Fibroblast of the aortic adventitia (primary cell): ENCODE measurements around the gene PREX1. TPM values are rescaled to one million over a fixed set of nuclear protein-coding genes. Genes with fewer than 3 reads are reported as not detected.

Experiments used
- DNase-seq: peaks from one replicate; pipeline ENCODE4 v3.0.0-alpha.2; 2010; ENCODE audit warnings: low read depth
- H3K4me3 ChIP-seq: 2 replicates; pipeline ENCODE4 v1.5.1; 2011; ENCODE audit warnings: low read depth, mild to moderate bottlenecking, control low read depth, low read length, moderate library complexity
- total RNA-seq: library from RNA; depleted of rRNA; stranded (reverse); fragments of >200 nt; gene quantifications from 2 replicates; pipeline ENCODE4 v1.2.3, GENCODE V29; 2012; ENCODE audit warnings: low replicate concordance
- TF ChIP-seq, protein P1 (sequence below): IDR thresholded peaks from 2 replicates; pipeline ENCODE4 v1.5.1; 2011; ENCODE audit warnings: mild to moderate bottlenecking, low read length, control low read depth, inconsistent platforms; ENCODE audit not compliant: insufficient read depth

Gene PREX1
- total RNA-seq, 1 donor: 13.0 TPM

DNA sequence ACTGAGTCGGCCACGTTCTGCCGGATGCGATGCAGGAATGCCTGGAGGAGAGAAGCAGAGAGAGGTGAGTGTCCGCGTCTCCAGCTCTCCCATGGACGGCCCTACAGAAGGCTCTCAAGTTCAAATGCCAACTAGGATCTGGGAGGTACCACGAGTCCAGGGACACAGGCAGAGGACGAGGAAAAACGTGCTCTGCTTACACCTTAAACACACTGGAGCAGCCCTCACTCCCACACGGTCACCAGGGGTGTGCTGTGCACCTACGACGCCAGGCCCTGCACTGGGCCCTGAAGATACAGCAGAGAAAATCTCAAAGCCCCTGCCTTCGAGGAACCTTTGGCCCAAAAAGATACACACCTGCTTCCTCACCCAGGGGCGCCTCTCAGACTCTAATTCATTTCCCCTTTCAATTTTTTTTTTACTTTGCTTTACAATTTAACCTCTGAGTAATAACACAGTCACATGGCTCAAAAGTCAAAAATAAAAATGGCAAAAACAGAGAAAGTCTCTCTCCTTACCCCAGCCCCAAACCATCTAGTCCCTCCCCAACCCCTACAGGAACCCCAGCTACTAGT lies 79.9 kb downstream of the PREX1 start:
- TF ChIP-seq, protein P1, sequence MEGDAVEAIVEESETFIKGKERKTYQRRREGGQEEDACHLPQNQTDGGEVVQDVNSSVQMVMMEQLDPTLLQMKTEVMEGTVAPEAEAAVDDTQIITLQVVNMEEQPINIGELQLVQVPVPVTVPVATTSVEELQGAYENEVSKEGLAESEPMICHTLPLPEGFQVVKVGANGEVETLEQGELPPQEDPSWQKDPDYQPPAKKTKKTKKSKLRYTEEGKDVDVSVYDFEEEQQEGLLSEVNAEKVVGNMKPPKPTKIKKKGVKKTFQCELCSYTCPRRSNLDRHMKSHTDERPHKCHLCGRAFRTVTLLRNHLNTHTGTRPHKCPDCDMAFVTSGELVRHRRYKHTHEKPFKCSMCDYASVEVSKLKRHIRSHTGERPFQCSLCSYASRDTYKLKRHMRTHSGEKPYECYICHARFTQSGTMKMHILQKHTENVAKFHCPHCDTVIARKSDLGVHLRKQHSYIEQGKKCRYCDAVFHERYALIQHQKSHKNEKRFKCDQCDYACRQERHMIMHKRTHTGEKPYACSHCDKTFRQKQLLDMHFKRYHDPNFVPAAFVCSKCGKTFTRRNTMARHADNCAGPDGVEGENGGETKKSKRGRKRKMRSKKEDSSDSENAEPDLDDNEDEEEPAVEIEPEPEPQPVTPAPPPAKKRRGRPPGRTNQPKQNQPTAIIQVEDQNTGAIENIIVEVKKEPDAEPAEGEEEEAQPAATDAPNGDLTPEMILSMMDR: no peak
- no peak for DNase-seq
- no peak overlapping the region for H3K4me3 ChIP-seq

DNA sequence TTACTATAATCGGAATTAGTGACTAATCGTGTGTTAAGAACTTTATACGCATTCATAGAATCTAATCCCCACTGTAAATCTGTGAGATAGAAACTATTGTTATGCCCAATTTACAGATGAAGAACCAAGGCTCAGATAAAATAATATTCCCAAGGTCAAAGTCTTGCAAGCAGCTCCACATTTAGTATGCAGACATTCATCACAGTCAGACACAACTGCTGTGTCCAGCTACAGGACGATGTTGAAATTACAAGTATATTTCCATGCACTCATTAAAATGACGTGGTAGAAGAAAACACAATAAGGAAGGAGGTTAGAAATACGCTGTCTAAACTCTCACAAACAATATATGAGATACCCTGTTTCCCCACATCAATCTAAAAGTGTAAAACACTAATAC lies 82.5 kb downstream of the PREX1 start:
- DNase-seq: no peak
- TF ChIP-seq, protein P1: peak; percentile 5
- no peak overlapping the region for H3K4me3 ChIP-seq

DNA sequence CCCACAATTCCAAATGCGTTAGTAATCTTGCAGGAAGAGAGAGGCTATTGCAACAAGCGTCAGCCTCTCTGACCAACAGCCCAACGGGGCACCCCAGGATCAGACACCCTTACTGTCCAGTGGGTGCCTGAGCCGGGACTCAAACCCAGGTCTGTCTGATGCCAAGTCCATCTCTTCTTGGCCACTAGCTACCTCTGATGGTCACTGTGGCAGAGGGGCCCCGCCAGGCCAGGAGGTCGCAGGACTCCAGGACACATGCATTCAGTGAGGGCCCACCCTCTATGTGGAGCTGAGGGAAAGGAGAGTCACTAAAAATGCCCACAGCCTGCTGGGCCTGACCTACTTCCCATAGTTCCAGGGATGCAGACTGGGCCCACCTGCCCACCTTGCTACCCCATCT lies 83.3 kb downstream of the PREX1 start:
- H3K4me3 ChIP-seq: no peak overlapping the region
- TF ChIP-seq, protein P1: no peak
- no peak for DNase-seq

DNA sequence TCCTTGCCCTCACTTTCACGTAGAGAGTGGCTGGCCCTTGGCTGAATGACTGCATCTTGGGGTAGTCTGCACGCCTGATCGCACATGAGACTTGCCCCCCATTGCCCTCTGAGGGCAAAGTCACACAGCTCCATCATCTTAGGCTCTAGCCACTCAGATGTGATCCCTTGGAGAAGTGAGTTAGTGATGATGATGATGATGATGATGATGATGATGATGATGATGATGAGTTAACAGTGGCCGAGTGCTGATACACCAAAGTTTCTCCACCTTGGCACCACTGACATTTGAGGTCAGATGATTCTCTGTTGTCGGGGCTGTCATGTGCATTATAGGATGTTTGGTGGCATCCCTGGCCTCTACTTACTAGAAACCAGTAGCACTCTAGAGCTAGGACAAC lies 84.0 kb downstream of the PREX1 start:
- no peak overlapping the region for H3K4me3 ChIP-seq
- DNase-seq: no peak
- TF ChIP-seq, protein P1: no peak

DNA sequence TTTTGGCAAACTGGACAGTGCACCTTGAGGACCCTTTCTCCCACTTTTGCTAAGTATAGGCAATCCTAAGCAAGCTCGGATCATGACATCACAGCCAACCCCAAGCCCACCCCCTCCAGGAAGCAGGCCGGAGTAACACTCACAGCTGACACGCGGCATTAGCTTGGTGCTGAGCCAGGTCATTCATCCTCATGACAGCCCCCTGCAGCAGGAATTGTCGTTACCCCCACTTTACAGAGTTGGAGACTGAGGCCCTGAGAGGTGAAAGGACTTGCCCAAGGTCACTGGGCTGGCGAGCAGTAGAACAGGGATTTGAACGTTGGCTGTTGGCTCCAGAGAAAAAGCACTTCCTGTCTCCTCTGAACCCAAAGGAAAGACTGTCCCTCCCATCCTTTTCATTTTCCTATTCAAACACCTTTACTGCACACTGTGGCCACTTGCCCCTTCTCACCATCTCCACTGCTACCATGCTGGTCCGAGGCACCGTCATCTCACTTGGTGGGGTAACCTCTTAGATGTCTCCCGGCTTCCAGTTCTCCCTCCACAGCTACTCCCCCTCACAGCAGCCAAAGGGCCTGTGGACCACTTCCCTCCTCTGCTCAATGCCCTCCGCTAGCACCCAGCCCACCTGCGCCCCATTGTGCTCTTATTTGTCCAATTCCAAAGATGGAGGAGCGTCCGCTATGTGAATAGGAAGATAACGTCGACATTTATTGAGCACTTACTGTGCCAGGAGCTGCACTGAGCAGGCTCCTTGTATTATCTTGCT lies 84.7 kb downstream of the PREX1 start:
- TF ChIP-seq, protein P1: no peak
- DNase-seq: no peak
- no peak overlapping the region for H3K4me3 ChIP-seq

DNA sequence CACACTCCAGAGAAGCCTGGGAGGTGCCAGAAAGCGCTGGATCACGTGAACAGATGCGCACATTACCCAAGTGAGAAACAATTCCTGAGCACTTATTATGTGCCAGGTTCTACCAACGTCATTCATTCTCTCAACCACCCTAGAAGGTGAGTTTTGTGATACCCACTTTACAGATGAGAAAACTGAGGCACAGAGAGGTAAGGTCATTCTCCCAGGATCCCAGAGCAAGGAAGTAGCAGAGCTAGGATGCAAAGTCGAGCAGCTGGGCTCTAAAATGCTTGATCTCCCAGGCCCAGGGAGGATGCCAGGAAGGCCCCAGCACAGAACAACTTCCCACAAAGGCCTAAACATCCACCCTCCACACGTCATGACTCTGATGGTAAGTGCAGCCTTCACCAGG lies 85.6 kb downstream of the PREX1 start:
- TF ChIP-seq, protein P1: no peak

More for the DNA sequence above, 85.6 kb downstream of the PREX1 start:
- DNase-seq: no peak
- no peak overlapping the region for H3K4me3 ChIP-seq
